ENCODE results near the gene ABHD11.
"Not testable (repeated sequence)": the region's sequence is repeated elsewhere in the genome, so short reads cannot be mapped to it uniquely, and the experiment has no call there.

ABHD11 gene

GRCh38 chr7:73720443-73720842 lies 18.2 kb downstream of the ABHD11 start:
- not testable (repeated sequence) for H4K8ac ChIP-seq (ENCODE audit: low read depth, low read length); H3K4me2 ChIP-seq (ENCODE audit: insufficient read depth, low read length, poor library complexity, severe bottlenecking); H3K9ac ChIP-seq (ENCODE audit: low read depth, low read length, poor library complexity); H2BK5ac ChIP-seq (ENCODE audit: low read length); DNase-seq (ENCODE audit: low spot score); H3K27ac ChIP-seq (replicated peaks; ENCODE audit: low read length); H2BK12ac ChIP-seq (ENCODE audit: low read length); H3K18ac ChIP-seq (ENCODE audit: low read length); H3K23ac ChIP-seq (ENCODE audit: low read depth, low read length, poor library complexity); H4K91ac ChIP-seq (ENCODE audit: low read depth, low read length, poor library complexity); H3K9me3 ChIP-seq (replicated peaks in 1 of 2; ENCODE audit: control insufficient read depth in 2 of 2, insufficient read depth in 1 of 2, low read depth in 1 of 2, low read length in 2 of 2); H2BK120ac ChIP-seq (ENCODE audit: low read depth, low read length); H3K4me1 ChIP-seq (ENCODE audit: control insufficient read depth in 2 of 2, insufficient read depth in 1 of 2, low read depth in 1 of 2, low read length in 2 of 2); H2BK15ac ChIP-seq (ENCODE audit: low read length); H3K4me3 ChIP-seq (ENCODE audit: low read length in 2 of 2); H2AFZ ChIP-seq (ENCODE audit: low read length); H3K14ac ChIP-seq (ENCODE audit: low read length); H3K36me3 ChIP-seq (replicated peaks in 1 of 2; ENCODE audit: control insufficient read depth in 2 of 2, insufficient read depth in 2 of 2, low read length in 2 of 2); H3K4ac ChIP-seq (ENCODE audit: low read length)
- Histone ChIP-seq H3K79me1 (ENCODE audit: low read depth, low read length) (peaks cover 10% of the 10 kb centered on the region), H3K27me3 (ENCODE audit: control insufficient read depth in 3 of 3, insufficient read depth in 3 of 3, low read depth in 1 of 3, low read length in 3 of 3) (peaks cover 0 to 27% (median 8%) of the 10 kb centered on the region in 3 experiments), H2AK5ac (ENCODE audit: low read depth, low read length) (peak overlapping the region; percentile 1)
- no CpG with 5 or more reads among the region's 9 CpGs for WGBS, 2 donors (ENCODE audit: extremely low coverage in 2 of 2, insufficient read length in 2 of 2, insufficient replicate concordance in 1 of 2)

- peak overlapping the region; percentile 1 for H2AK5ac ChIP-seq (ENCODE audit: low read depth, low read length)
- H3K27me3 ChIP-seq (ENCODE audit: control insufficient read depth in 3 of 3, insufficient read depth in 3 of 3, low read depth in 1 of 3, low read length in 3 of 3), result peaks cover 0 to 27% (median 8%) of the 10 kb centered on the region in 3 experiments
- DNase-seq (ENCODE audit: low spot score), result no peak
- peak overlapping the region; percentile 69 for H2AFZ ChIP-seq (ENCODE audit: low read length)
- H3K27ac ChIP-seq (replicated peaks; ENCODE audit: low read length), result no peak overlapping the region
- H3K23ac ChIP-seq (ENCODE audit: low read depth, low read length, poor library complexity), result no peak overlapping the region
- H2BK15ac ChIP-seq (ENCODE audit: low read length), result no peak overlapping the region
- H2BK5ac ChIP-seq (ENCODE audit: low read length), result peak overlapping the region; percentile 39
- peak overlapping the region; percentile 76 for H3K18ac ChIP-seq (ENCODE audit: low read length)
- H2BK120ac ChIP-seq (ENCODE audit: low read depth, low read length), result no peak overlapping the region
- peaks cover 3 to 4% of the 10 kb centered on the region in 2 donors for H3K4me1 ChIP-seq (ENCODE audit: control insufficient read depth in 2 of 2, insufficient read depth in 1 of 2, low read depth in 1 of 2, low read length in 2 of 2)
- no peak overlapping the region for H3K9ac ChIP-seq (ENCODE audit: low read depth, low read length, poor library complexity)
- H3K36me3 ChIP-seq (replicated peaks in 1 of 2; ENCODE audit: control insufficient read depth in 2 of 2, insufficient read depth in 2 of 2, low read length in 2 of 2), result no peaks in the 10 kb centered on the region
- no peak overlapping the region for H3K14ac ChIP-seq (ENCODE audit: low read length)
- H2BK12ac ChIP-seq (ENCODE audit: low read length), result no peak overlapping the region
- H3K9me3 ChIP-seq (replicated peaks in 1 of 2; ENCODE audit: control insufficient read depth in 2 of 2, insufficient read depth in 1 of 2, low read depth in 1 of 2, low read length in 2 of 2), result no peaks in the 10 kb centered on the region
- H4K8ac ChIP-seq (ENCODE audit: low read depth, low read length), result no peak overlapping the region
- no CpG with 5 or more reads among the region's 16 CpGs for WGBS, 2 donors (ENCODE audit: extremely low coverage in 2 of 2, insufficient read length in 2 of 2, insufficient replicate concordance in 1 of 2)
- no peak overlapping the region for H4K91ac ChIP-seq (ENCODE audit: low read depth, low read length, poor library complexity)
- H3K79me1 ChIP-seq (ENCODE audit: low read depth, low read length), result peaks cover 10% of the 10 kb centered on the region
- peak overlapping the region; percentile 69 for H3K4me2 ChIP-seq (ENCODE audit: insufficient read depth, low read length, poor library complexity, severe bottlenecking)
- H3K4ac ChIP-seq (ENCODE audit: low read length), result no peak overlapping the region
- peak overlapping the region; percentile 55 to 60 for H3K4me3 ChIP-seq (ENCODE audit: low read length in 2 of 2)
Observed at GRCh38 chr7:73719806-73720169, 18.8 kb downstream of the ABHD11 start.

GRCh38 chr7:73718905-73719805 lies 19.4 kb downstream of the ABHD11 start, which contains the start of gene STX1A:
STX1A (minus strand) TSS chr7:73719669; CDS start chr7:73719631, 38 bp downstream.
- Histone ChIP-seq H2BK12ac (ENCODE audit: low read length) (peak within 1 kb of the TSS; percentile 73), H3K23ac (ENCODE audit: low read depth, low read length, poor library complexity) (peak within 1 kb of the TSS; percentile 43), H2BK5ac (ENCODE audit: low read length) (peak within 1 kb of the TSS; percentile 39), H3K27me3 (ENCODE audit: control insufficient read depth in 3 of 3, insufficient read depth in 3 of 3, low read depth in 1 of 3, low read length in 3 of 3) (peaks cover 0 to 27% (median 8%) of the 10 kb centered on the region in 3 experiments), H4K8ac (ENCODE audit: low read depth, low read length) (no peak within 1 kb of the TSS), H3K27ac (replicated peaks; ENCODE audit: low read length) (no peak within 1 kb of the TSS), H3K9me3 (replicated peaks in 1 of 2; ENCODE audit: control insufficient read depth in 2 of 2, insufficient read depth in 1 of 2, low read depth in 1 of 2, low read length in 2 of 2) (no peaks in the 10 kb centered on the region), H3K4me2 (ENCODE audit: insufficient read depth, low read length, poor library complexity, severe bottlenecking) (peak within 1 kb of the TSS; percentile 86), H2AK5ac (ENCODE audit: low read depth, low read length) (peak within 1 kb of the TSS; percentile 90), H2AFZ (ENCODE audit: low read length) (peak within 1 kb of the TSS; percentile 99), H3K14ac (ENCODE audit: low read length) (peak within 1 kb of the TSS; percentile 71), H3K36me3 (replicated peaks in 1 of 2; ENCODE audit: control insufficient read depth in 2 of 2, insufficient read depth in 2 of 2, low read length in 2 of 2) (no peaks in the 10 kb centered on the region), H3K18ac (ENCODE audit: low read length) (peak within 1 kb of the TSS; percentile 93), H2BK120ac (ENCODE audit: low read depth, low read length) (no peak within 1 kb of the TSS), H3K4me3 (ENCODE audit: low read length in 2 of 2) (peak within 1 kb of the TSS; percentile 60 to 99), H4K91ac (ENCODE audit: low read depth, low read length, poor library complexity) (no peak within 1 kb of the TSS), H3K9ac (ENCODE audit: low read depth, low read length, poor library complexity) (peak within 1 kb of the TSS; percentile 90), H2BK15ac (ENCODE audit: low read length) (no peak within 1 kb of the TSS), H3K4me1 (ENCODE audit: control insufficient read depth in 2 of 2, insufficient read depth in 1 of 2, low read depth in 1 of 2, low read length in 2 of 2) (peaks cover 3 to 4% of the 10 kb centered on the region in 2 donors), H3K79me1 (ENCODE audit: low read depth, low read length) (peaks cover 10% of the 10 kb centered on the region), H3K4ac (ENCODE audit: low read length) (no peak within 1 kb of the TSS)
- no peak for DNase-seq (ENCODE audit: low spot score)
- no CpG with 5 or more reads among the region's 96 CpGs for WGBS, 2 donors (ENCODE audit: extremely low coverage in 2 of 2, insufficient read length in 2 of 2, insufficient replicate concordance in 1 of 2)

GRCh38 chr7:73718438-73718881 lies 20.1 kb downstream of the ABHD11 start:
- Histone ChIP-seq H2BK120ac (ENCODE audit: low read depth, low read length) (no peak overlapping the region), H2BK5ac (ENCODE audit: low read length) (peak overlapping the region; percentile 39), H3K9ac (ENCODE audit: low read depth, low read length, poor library complexity) (peak overlapping the region; percentile 90), H3K4me1 (ENCODE audit: control insufficient read depth in 2 of 2, insufficient read depth in 1 of 2, low read depth in 1 of 2, low read length in 2 of 2) (peaks cover 3 to 4% of the 10 kb centered on the region in 2 donors), H4K8ac (ENCODE audit: low read depth, low read length) (peak overlapping the region; percentile 43), H3K36me3 (replicated peaks in 1 of 2; ENCODE audit: control insufficient read depth in 2 of 2, insufficient read depth in 2 of 2, low read length in 2 of 2) (no peaks in the 10 kb centered on the region), H3K4ac (ENCODE audit: low read length) (no peak overlapping the region), H3K79me1 (ENCODE audit: low read depth, low read length) (peaks cover 10% of the 10 kb centered on the region), H2AFZ (ENCODE audit: low read length) (peak overlapping the region; percentile 99), H3K23ac (ENCODE audit: low read depth, low read length, poor library complexity) (peak overlapping the region; percentile 43), H3K27ac (replicated peaks; ENCODE audit: low read length) (no peak overlapping the region), H3K27me3 (ENCODE audit: control insufficient read depth in 3 of 3, insufficient read depth in 3 of 3, low read depth in 1 of 3, low read length in 3 of 3) (peaks cover 0 to 27% (median 8%) of the 10 kb centered on the region in 3 experiments), H3K4me3 (ENCODE audit: low read length in 2 of 2) (peak overlapping the region; percentile 60 to 99), H3K4me2 (ENCODE audit: insufficient read depth, low read length, poor library complexity, severe bottlenecking) (peak overlapping the region; percentile 86), H4K91ac (ENCODE audit: low read depth, low read length, poor library complexity) (no peak overlapping the region), H2BK15ac (ENCODE audit: low read length) (no peak overlapping the region), H2AK5ac (ENCODE audit: low read depth, low read length) (peak overlapping the region; percentile 90), H2BK12ac (ENCODE audit: low read length) (no peak overlapping the region), H3K9me3 (replicated peaks in 1 of 2; ENCODE audit: control insufficient read depth in 2 of 2, insufficient read depth in 1 of 2, low read depth in 1 of 2, low read length in 2 of 2) (no peaks in the 10 kb centered on the region), H3K14ac (ENCODE audit: low read length) (no peak overlapping the region), H3K18ac (ENCODE audit: low read length) (no peak overlapping the region)
- no peak for DNase-seq (ENCODE audit: low spot score)
- no CpG with 5 or more reads among the region's 9 CpGs for WGBS, 2 donors (ENCODE audit: extremely low coverage in 2 of 2, insufficient read length in 2 of 2, insufficient replicate concordance in 1 of 2)
